AG09319 (cell line): ENCODE measurements around the gene LY86.

Source experiments
- DNase-seq: peaks from one replicate; pipeline ENCODE4 v3.0.0-alpha.2; 2010; ENCODE audit warnings: low read depth; ENCODE audit errors: extremely low read depth
- TF ChIP-seq, protein P1 (sequence below): IDR thresholded peaks from 2 replicates; pipeline ENCODE4 v1.5.1; 2011; ENCODE audit warnings: low read depth, mild to moderate bottlenecking, inconsistent platforms, low read length, moderate library complexity

Gene LY86

DNA sequence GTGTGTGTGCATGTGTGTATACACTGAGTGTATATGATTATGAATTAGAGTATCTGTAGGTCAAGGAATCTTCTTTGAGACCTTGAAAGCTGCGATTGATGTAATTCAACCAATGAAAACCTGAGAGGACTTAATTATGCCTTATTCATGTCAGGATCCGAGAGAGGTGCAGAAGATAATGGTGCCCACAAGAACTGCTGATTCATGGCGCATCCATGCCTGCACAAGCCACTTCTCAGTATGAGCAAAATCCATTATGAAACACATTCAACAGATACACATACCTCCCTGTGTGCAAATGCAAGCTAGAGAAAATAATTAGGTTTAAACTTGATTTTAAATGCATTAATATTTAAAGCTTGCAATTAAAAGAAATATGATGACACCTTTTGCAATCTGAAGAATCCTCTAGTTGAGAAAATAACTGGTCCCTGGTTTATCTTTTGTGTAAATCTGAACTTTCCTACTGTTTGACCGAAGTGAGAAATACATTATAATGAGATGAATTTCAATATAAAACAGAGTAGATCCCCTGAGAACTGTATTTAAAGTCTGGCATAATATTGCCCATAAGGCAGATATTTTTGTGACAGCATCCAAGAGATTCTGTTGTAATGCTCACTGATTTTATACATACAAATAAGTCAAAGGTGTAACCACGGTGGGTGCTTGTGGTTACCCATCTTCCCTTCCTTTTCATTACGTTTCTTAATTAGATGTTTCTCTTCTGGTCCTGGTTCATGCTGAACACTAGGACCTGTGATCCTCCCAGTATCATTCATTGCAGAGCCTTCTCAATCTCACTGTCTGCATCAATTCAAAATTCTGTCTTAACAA lies 45.6 kb downstream of the LY86 start:
- DNase-seq: no peak
- TF ChIP-seq, protein P1, sequence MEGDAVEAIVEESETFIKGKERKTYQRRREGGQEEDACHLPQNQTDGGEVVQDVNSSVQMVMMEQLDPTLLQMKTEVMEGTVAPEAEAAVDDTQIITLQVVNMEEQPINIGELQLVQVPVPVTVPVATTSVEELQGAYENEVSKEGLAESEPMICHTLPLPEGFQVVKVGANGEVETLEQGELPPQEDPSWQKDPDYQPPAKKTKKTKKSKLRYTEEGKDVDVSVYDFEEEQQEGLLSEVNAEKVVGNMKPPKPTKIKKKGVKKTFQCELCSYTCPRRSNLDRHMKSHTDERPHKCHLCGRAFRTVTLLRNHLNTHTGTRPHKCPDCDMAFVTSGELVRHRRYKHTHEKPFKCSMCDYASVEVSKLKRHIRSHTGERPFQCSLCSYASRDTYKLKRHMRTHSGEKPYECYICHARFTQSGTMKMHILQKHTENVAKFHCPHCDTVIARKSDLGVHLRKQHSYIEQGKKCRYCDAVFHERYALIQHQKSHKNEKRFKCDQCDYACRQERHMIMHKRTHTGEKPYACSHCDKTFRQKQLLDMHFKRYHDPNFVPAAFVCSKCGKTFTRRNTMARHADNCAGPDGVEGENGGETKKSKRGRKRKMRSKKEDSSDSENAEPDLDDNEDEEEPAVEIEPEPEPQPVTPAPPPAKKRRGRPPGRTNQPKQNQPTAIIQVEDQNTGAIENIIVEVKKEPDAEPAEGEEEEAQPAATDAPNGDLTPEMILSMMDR: no peak

GRCh38 chr6:6634735-6635075 lies 46.2 kb downstream of the LY86 start:
- TF ChIP-seq, protein P1: no peak
- no peak for DNase-seq

GRCh38 chr6:6635291-6635690 lies 46.8 kb downstream of the LY86 start:
- TF ChIP-seq, protein P1: no peak
- DNase-seq: no peak

DNA sequence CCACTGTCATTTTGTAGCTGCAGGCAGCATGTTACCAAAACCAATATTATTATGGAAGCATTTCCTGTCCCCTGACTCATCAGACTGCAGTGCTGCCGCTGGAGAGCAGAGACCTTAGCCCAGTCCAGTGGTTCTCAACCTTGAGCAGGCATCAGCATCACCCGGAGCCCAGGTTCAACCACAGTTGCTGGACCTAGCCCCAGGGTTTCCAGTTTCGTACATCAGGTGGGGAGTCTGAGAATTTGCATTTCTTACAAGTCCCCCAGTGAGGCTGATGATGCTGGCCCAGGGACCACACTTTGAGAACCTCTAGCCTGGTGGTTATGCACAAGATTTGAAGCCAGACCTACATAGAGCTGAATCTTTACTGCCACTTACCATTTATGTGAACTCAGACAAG lies 47.3 kb downstream of the LY86 start:
- TF ChIP-seq, protein P1: no peak
- DNase-seq: no peak

GRCh38 chr6:6639572-6639971 lies 51.1 kb downstream of the LY86 start:
- no peak for DNase-seq
- TF ChIP-seq, protein P1: no peak

GRCh38 chr6:6640926-6641325 lies 52.4 kb downstream of the LY86 start:
- no peak for DNase-seq
- TF ChIP-seq, protein P1: no peak

DNA sequence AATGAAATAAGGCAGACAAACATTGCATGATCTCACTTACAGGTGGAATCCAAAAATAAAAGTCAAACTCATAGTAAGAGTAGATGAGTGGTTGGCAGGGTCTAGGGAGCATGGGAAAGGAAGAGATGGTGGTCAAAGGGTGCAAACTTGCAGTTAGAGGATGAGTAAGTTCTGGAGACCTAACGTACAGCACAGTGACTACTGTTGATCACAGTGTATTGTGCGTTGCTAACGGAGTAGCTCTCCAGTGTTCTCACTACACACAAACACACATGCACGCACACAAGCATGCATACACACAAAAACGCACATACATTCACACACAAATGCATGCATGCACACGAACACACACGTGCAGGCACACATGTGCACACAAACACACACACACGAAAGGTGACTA lies 54.9 kb downstream of the LY86 start:
- TF ChIP-seq, protein P1: no peak
- DNase-seq: no peak
